H1 (cell line): ENCODE results near the gene FIGNL1. TPM values are rescaled to one million over a fixed set of nuclear protein-coding genes. Genes with fewer than 3 reads are reported as not detected.

Experiments
- CTCF ChIA-PET: fragments of 300-600 bp; sonication (Branson Sonifier 250); formaldehyde crosslinking; loops from one replicate; lab custom pipeline; 2021; ENCODE audit not compliant: partially characterized antibody; lab: Charles Lee
- POLR2A ChIA-PET: fragments of 300-600 bp; sonication (Branson Sonifier 250); formaldehyde crosslinking; loops from one replicate; lab custom pipeline; 2021; ENCODE audit warnings: inconsistent platforms; ENCODE audit not compliant: partially characterized antibody; lab: Charles Lee
- DNase-seq, 2 experiments: peaks; one replicate each; pipeline versions ENCODE4 v3.0.0 to v3.0.0-alpha.2; 2010 to 2022; ENCODE audit warnings: low spot score in 2 of 2, low read depth in 1 of 2, mixed read lengths in 1 of 2
- FAIRE-seq: peaks from 2 replicates; lab custom pipeline; 2011; peaks lifted over from hg19 to GRCh38; lab: Jason Lieb, UNC
- H2AFZ ChIP-seq: 2 replicates; pipeline ENCODE4 v1.8.1; 2012; ENCODE audit warnings: low read length, inconsistent platforms
- H2AK5ac ChIP-seq: 2 replicates; pipeline ENCODE4 v1.6.1; 2013; ENCODE audit warnings: low read depth, low read length
- H2BK120ac ChIP-seq: replicated peaks from 2 replicates; pipeline ENCODE3; 2013; ENCODE audit warnings: low read depth, low read length, inconsistent platforms
- H2BK12ac ChIP-seq: 2 replicates; pipeline ENCODE4 v1.6.1; 2013; ENCODE audit warnings: low read depth, low read length
- H2BK15ac ChIP-seq: 2 replicates; pipeline ENCODE4 v1.6.1; 2013; ENCODE audit warnings: low read length
- H2BK20ac ChIP-seq: 2 replicates; pipeline ENCODE4 v1.6.1; 2013; ENCODE audit warnings: low read length
- H2BK5ac ChIP-seq: 2 replicates; pipeline ENCODE4 v1.6.1; 2013; ENCODE audit warnings: low read depth, low read length
- H3K14ac ChIP-seq: 2 replicates; pipeline ENCODE4 v1.6.1; 2013; ENCODE audit warnings: inconsistent platforms; ENCODE audit not compliant: insufficient read length
- H3K18ac ChIP-seq: 2 replicates; pipeline ENCODE4 v1.6.1; 2013; ENCODE audit warnings: low read length; ENCODE audit errors: extremely low read depth
- H3K23ac ChIP-seq: 2 replicates; pipeline ENCODE4 v1.6.1; 2013; ENCODE audit warnings: inconsistent platforms; ENCODE audit not compliant: insufficient read length
- H3K23me2 ChIP-seq: 2 replicates; pipeline ENCODE4 v1.6.1; 2013; ENCODE audit warnings: low read depth, low read length
- H3K27ac ChIP-seq: 2 replicates; pipeline ENCODE4 v1.6.1; 2011; ENCODE audit warnings: low read depth, low read length, inconsistent platforms
- H3K27me3 ChIP-seq, 4 experiments: replicated peaks in 1 of 4; 1 replicate in 1 of 4; 2 replicates in 3 of 4; pipeline versions ENCODE4 v1.6.1 to v1.8.1; 2011 to 2013; ENCODE audit warnings: low read length in 3 of 4, mild to moderate bottlenecking in 3 of 4, inconsistent platforms in 2 of 4, mixed read lengths in 2 of 4, moderate library complexity in 1 of 4; ENCODE audit not compliant: control insufficient read depth in 3 of 4, insufficient read depth in 3 of 4; ENCODE audit errors: extremely low read depth in 1 of 4
- H3K36me3 ChIP-seq, 4 experiments: 2 replicates each; pipeline versions ENCODE4 v1.6.1 to v1.8.1; 2011 to 2013; ENCODE audit warnings: mild to moderate bottlenecking in 4 of 4, low read length in 3 of 4, moderate library complexity in 2 of 4, control low read depth in 1 of 4, inconsistent platforms in 1 of 4; ENCODE audit not compliant: insufficient read depth in 4 of 4, control insufficient read depth in 2 of 4
- H3K4ac ChIP-seq: replicated peaks from 2 replicates; pipeline ENCODE3; 2013; ENCODE audit warnings: low read length, low read depth, mixed read lengths, inconsistent platforms; ENCODE audit not compliant: insufficient read length
- H3K4me1 ChIP-seq, 4 experiments: replicated peaks in 1 of 4; 1 replicate in 1 of 4; 2 replicates in 3 of 4; pipeline versions ENCODE4 v1.6.1 to v1.8.1; 2011 to 2013; ENCODE audit warnings: low read length in 3 of 4, inconsistent platforms in 2 of 4, mixed read lengths in 1 of 4; ENCODE audit not compliant: insufficient read depth in 4 of 4, control insufficient read depth in 3 of 4
- H3K4me2 ChIP-seq, 2 experiments: 2 replicates each; pipeline versions ENCODE4 v1.6.1 to v1.8.1; 2011 to 2013; ENCODE audit warnings: low read depth in 2 of 2, low read length in 2 of 2, control low read depth in 1 of 2, inconsistent platforms in 1 of 2, mild to moderate bottlenecking in 1 of 2; ENCODE audit not compliant: insufficient read depth in 1 of 2
- H3K4me3 ChIP-seq, 4 experiments: fragments of 200-600, 300-600 bp in 1 of 4; sonication (generic), shearing (Covaris generic), sonication (Bioruptor Twin) in 1 of 4; 2 replicates each; pipeline versions ENCODE4 v1.5.1 to v1.8.1; 2011 to 2016; ENCODE audit warnings: low read length in 4 of 4, low read depth in 3 of 4, control low read depth in 2 of 4, inconsistent platforms in 2 of 4, mild to moderate bottlenecking in 2 of 4, mixed read lengths in 1 of 4, moderate library complexity in 1 of 4; ENCODE audit not compliant: insufficient read depth in 2 of 4; ENCODE audit errors: extremely low read depth in 1 of 4
- H3K56ac ChIP-seq: replicated peaks from 2 replicates; pipeline ENCODE3; 2013; ENCODE audit warnings: low read depth, mild to moderate bottlenecking, mixed read lengths, low read length, inconsistent platforms; ENCODE audit not compliant: insufficient read length
- H3K79me1 ChIP-seq: 2 replicates; pipeline ENCODE4 v1.6.1; 2013; ENCODE audit warnings: low read depth, low read length, control low read depth
- H3K79me2 ChIP-seq, 2 experiments: 2 replicates each; pipeline versions ENCODE4 v1.6.1 to v1.8.1; 2012 to 2013; ENCODE audit warnings: low read length in 2 of 2, mild to moderate bottlenecking in 2 of 2, inconsistent platforms in 1 of 2; ENCODE audit not compliant: insufficient read depth in 2 of 2, control insufficient read depth in 1 of 2
- H3K9ac ChIP-seq, 4 experiments: replicated peaks in 1 of 4; 1 replicate in 1 of 4; 2 replicates in 3 of 4; pipeline versions ENCODE4 v1.6.1 to v1.8.1; 2011 to 2013; ENCODE audit warnings: low read depth in 3 of 4, low read length in 3 of 4, control low read depth in 2 of 4, mild to moderate bottlenecking in 2 of 4, moderate library complexity in 2 of 4, inconsistent platforms in 1 of 4; ENCODE audit errors: extremely low read depth in 1 of 4
- H3K9me3 ChIP-seq, 2 experiments: 2 replicates each; pipeline versions ENCODE4 v1.6.1 to v1.8.1; 2012 to 2013; ENCODE audit warnings: mild to moderate bottlenecking in 2 of 2, moderate library complexity in 2 of 2, control low read depth in 1 of 2, inconsistent platforms in 1 of 2, low read depth in 1 of 2, low read length in 1 of 2, mixed read lengths in 1 of 2; ENCODE audit not compliant: insufficient read depth in 2 of 2
- H4K20me1 ChIP-seq, 2 experiments: replicated peaks in 1 of 2; 2 replicates each; pipeline versions ENCODE3 to v1.8.1; 2011 to 2013; ENCODE audit warnings: inconsistent platforms in 2 of 2, low read length in 2 of 2, mild to moderate bottlenecking in 1 of 2; ENCODE audit not compliant: insufficient read depth in 2 of 2, control insufficient read depth in 1 of 2
- H4K5ac ChIP-seq: 2 replicates; pipeline ENCODE4 v1.6.1; 2013; ENCODE audit warnings: low read length, low read depth, mixed read lengths, inconsistent platforms; ENCODE audit not compliant: insufficient read length
- H4K8ac ChIP-seq: 2 replicates; pipeline ENCODE4 v1.8.0; 2013; ENCODE audit warnings: mild to moderate bottlenecking, moderate library complexity, low read length, inconsistent platforms; ENCODE audit not compliant: insufficient read depth; ENCODE audit errors: extremely low read depth
- H4K91ac ChIP-seq: replicated peaks from 2 replicates; pipeline ENCODE3; 2013; ENCODE audit warnings: low read length, mixed read lengths, inconsistent platforms; ENCODE audit not compliant: insufficient read length
- CHD1 ChIP-seq: IDR thresholded peaks from 2 replicates; pipeline ENCODE4 v1.6.1; 2012; ENCODE audit warnings: low read depth, low read length, improper control_type of control experiment
- CHD2 ChIP-seq: IDR thresholded peaks from 2 replicates; pipeline ENCODE4 v1.6.1; 2012; ENCODE audit warnings: low read length, improper control_type of control experiment
- FOSL1 ChIP-seq: IDR thresholded peaks from 2 replicates; pipeline ENCODE4 v1.6.1; 2011; ENCODE audit warnings: mild to moderate bottlenecking, low read depth, low read length, moderate library complexity; ENCODE audit not compliant: insufficient read depth
- RFX5 ChIP-seq: IDR thresholded peaks from 2 replicates; pipeline ENCODE4 v1.6.1; 2011; ENCODE audit warnings: low read depth, low read length, improper control_type of control experiment, borderline replicate concordance
- SIX5 ChIP-seq: IDR thresholded peaks from 2 replicates; pipeline ENCODE4 v1.6.1; 2011; ENCODE audit warnings: mild to moderate bottlenecking, low read depth, low read length
- SP1 ChIP-seq: IDR thresholded peaks from 2 replicates; pipeline ENCODE4 v1.6.1; 2011; ENCODE audit warnings: low read depth, low read length
- SUZ12 ChIP-seq: fragments of 200-600 bp; sonication (generic); IDR thresholded peaks from 2 replicates; pipeline ENCODE4 v1.6.1; 2012; ENCODE audit warnings: mild to moderate bottlenecking, inconsistent platforms, low read length, moderate library complexity, mixed read lengths
- TEAD4 ChIP-seq: IDR thresholded peaks from 2 replicates; pipeline ENCODE4 v1.6.1; 2012; ENCODE audit warnings: low read depth, low read length, inconsistent platforms, mixed read lengths
- ZNF274 ChIP-seq: IDR thresholded peaks from 2 replicates; pipeline ENCODE4 v1.7.0; 2012; ENCODE audit warnings: low read length, borderline replicate concordance; ENCODE audit errors: extremely low read depth
- WGBS, 2 experiments: shearing (Covaris generic) in 1 of 2; methylation state at CpG; one replicate each; pipeline versions ENCODE4 v1.1.6 to v1.1.7; 2013 to 2015; ENCODE audit warnings: low lambda C conversion rate in 2 of 2, mixed read lengths in 2 of 2, inconsistent platforms in 1 of 2, low coverage in 1 of 2, missing lambda C conversion rate in 1 of 2; ENCODE audit not compliant: insufficient replicate concordance in 2 of 2, insufficient coverage in 1 of 2, insufficient read length in 1 of 2; ENCODE audit errors: extremely low coverage in 1 of 2, missing lambda C conversion rate in 1 of 2; 5-methylcytosine and 5-hydroxymethylcytosine counted together
- polyA plus RNA-seq, 7 experiments: library from polyadenylated mRNA; depleted of rRNA in 3 of 7; stranded (reverse) in 5 of 7; unstranded in 2 of 7; fragments of >200 nt in 5 of 7; fragments of 200-250 nt in 2 of 7; gene quantifications; 1 replicate in 5 of 7; 2 replicates in 1 of 7; 4 replicates in 1 of 7; pipeline versions ENCODE4 v1.2.1 to v1.2.3, GENCODE V29; 2011 to 2013; ENCODE audit warnings: missing spikeins in 2 of 7, mixed read lengths in 2 of 7
- total RNA-seq: library from RNA; stranded (reverse); fragmentation: NEBNext Ultra II Directional; extraction: Animal tissue kit (Norgen Biotek cat#: 25700); gene quantifications from 2 replicates; pipeline ENCODE4 v1.2.1, GENCODE V29; 2021

Gene FIGNL1
- total and polyA plus RNA-seq, 2 of the 8 experiments (the other 6 are each of a cell fraction or from before 2014, with no cell fraction given), result 6.5 to 9.9 TPM

DNA sequence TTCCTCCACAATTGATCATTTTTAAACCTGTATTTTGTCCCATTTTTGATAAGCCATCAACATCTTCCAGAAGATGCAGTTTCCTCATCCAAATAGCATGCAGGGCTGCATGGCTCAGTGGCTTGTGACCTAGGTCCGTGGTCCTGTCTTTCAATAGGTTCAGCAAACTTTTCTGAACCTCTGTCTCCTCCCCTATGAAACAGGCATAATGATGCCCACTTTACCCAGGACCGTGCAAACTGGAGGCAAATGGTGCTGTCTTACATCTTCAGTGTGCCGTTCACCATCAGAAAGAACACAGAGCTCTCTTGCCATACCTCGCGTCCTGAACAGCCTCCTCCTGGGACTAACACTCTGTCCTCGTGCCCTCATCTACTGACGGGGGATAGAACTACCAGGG is 22.3 kb upstream of the FIGNL1 start:
- Histone ChIP-seq H2BK5ac (no peak overlapping the region), H2BK15ac (no peak overlapping the region), H3K9me3 (no peaks in the 10 kb centered on the region), H3K14ac (no peak overlapping the region), H3K4ac (no peak overlapping the region), H3K79me2 (no peaks in the 10 kb centered on the region), H4K20me1 (no peaks in the 10 kb centered on the region), H2BK12ac (no peak overlapping the region), H3K36me3 (no peaks in the 10 kb centered on the region), H3K9ac (no peak overlapping the region), H2BK20ac (no peak overlapping the region), H4K8ac (no peak overlapping the region), H2AK5ac (no peak overlapping the region), H3K27ac (no peak overlapping the region), H4K91ac (no peak overlapping the region), H3K4me1 (peaks cover 0 to 3% (median 0%) of the 10 kb centered on the region in 4 experiments; a peak in 3 of 7 replicates), H3K79me1 (no peaks in the 10 kb centered on the region), H3K4me2 (no peak overlapping the region), H3K56ac (no peak overlapping the region), H3K27me3 (peaks cover 0 to 12% (median 6%) of the 10 kb centered on the region in 4 experiments; a peak in 6 of 7 replicates), H2BK120ac (no peak overlapping the region), H3K23me2 (no peaks in the 10 kb centered on the region), H3K18ac (no peak overlapping the region), H2AFZ (no peak overlapping the region), H3K23ac (no peak overlapping the region), H4K5ac (no peak overlapping the region), H3K4me3 (no peak overlapping the region)
- no peak for FAIRE-seq
- no peak for DNase-seq
- ChIA-PET POLR2A (no interaction called here), CTCF (interaction anchor here (1.5 kb wide), 1 partner anchor 117 kb away, joined by 4 read pairs; no protein-coding TSS in a partner anchor)
- TF ChIP-seq CHD1, result no peak
- TF ChIP-seq SP1, result no peak
- TF ChIP-seq ZNF274, result no peak
- TF ChIP-seq FOSL1, result no peak
- TF ChIP-seq SUZ12, result no peak
- TF ChIP-seq SIX5, result no peak
- TF ChIP-seq CHD2, result no peak
- TF ChIP-seq TEAD4, result no peak
- TF ChIP-seq RFX5, result no peak
- WGBS, 2 experiments, result 88% methylated on average over 7 of the region's 7 CpGs; no CpG with 5 or more reads in 1 of the 2 experiments
